Measurements from ENCODE around the gene SMARCC2.
A peak's percentile ranks its signal among the peaks of the same experiment; 100 is the strongest.
"Not testable (repeated sequence)": the region's sequence is repeated elsewhere in the genome, so short reads cannot be mapped to it uniquely, and the experiment has no call there.

SMARCC2 gene

DNA sequence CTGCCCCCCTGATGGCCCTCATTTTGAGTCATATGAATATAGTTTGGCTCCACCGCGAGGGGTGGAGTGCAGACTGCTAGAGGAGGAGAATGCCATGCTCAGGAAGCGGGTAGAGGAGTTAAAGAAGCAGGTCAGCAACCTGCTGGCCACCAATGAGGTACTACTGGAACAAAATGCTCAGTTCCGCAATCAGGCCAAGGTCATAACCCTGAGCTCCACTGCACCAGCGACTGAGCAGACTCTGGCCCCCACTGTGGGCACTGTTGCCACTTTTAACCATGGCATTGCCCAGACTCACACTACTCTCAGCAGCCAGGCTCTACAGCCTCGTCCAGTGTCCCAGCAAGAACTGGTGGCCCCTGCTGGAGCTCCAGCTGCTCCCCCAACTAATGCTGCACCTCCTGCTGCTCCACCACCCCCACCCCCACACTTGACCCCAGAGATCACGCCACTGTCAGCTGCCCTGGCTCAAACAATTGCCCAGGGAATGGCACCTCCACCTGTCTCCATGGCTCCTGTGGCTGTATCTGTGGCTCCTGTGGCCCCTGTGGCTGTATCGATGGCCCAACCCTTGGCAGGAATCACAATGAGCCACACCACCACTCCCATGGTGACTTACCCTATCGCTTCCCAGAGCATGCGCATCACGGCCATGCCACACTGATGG is 67.9 kb downstream of the SMARCC2 start:
- no peak for DNase-seq (ENCODE audit: low read depth in 2 of 2)

DNA sequence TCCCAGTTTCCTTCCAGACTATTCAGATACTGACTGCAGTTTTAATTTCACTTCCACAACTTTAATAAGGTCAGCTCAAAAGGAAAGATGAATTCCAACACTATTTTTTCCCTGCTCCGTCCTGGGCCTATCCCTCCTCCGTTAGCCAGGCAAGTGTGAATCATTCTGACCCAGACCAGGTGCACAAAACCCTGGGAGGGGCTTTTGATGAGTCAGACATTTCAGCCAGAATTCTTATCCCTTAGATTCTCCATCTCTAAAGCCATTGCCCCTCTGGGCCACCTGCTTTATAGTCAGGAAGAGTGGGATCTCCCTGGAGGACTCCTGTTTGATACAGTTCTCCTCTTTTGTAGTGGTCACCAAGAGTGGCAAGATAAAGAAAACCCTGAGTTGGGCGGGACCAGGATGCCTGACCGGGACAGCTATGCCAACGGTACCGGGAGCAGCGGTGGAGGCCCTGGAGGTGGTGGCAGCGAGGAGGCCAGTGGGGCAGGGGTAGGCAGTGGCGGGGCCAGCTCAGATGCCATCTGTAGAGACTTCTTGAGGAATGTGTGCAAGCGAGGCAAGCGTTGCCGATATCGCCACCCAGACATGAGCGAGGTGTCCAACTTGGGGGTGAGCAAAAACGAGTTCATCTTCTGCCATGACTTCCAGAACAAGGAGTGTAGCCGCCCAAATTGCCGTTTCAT is 69.0 kb downstream of the SMARCC2 start:
- no peak for DNase-seq (ENCODE audit: low read depth in 2 of 2)

DNA sequence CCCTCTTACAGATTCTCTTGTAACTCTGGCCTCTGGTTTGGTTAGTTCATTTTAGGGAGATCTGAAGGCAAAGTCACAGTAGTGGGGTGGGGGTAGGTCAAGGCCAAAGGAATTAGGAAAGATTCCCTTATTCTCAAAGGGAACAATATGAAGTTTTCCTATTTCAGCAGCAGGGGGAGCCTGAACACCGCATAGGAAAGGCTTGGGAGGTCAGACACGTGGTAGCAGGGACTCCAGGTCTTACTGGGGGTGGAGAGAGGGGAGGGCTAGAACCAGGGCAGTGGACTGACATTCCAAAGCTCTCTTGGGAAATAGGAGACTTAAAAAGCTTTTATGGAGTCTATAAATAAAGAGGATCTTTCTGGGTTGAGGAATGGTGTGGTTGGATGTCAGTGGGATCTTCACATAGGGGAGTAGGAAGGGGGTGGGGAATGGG is 69.9 kb downstream of the SMARCC2 start:
- DNase-seq (ENCODE audit: low read depth in 2 of 2) = peak in 1 of 2 donors; percentile 12

DNA sequence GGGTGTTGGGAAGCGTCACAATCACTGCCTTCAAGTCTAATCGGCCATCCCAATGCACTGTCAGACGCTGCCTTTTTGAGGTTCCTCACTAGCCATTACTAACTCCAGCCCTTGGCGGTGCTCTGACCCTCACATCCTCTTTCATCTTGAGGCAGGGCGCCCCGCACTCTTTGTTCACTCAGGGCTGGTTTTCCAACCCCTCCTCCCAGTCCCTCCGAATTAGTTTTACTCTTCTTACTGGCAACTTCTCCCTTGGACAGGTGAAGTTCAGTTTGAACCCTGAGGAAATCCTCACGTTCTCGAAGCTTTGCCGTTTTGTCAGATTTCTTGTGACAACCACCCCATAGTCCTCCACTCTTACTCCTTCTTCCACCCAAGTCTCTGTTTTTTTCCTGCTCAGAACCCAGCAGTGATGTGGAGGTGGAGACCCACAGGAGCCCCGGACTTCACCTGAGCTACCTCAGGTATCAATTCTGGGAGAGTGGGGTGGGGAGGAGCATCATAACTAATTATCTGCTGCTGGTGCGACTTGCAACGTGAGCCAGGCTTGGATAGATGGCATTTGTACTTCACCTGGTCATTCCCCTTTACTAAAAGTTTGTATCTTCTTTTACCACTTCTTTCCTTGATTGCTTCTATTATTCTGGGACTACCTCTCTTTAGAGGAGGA is 70.5 kb downstream of the SMARCC2 start:
- no peak for DNase-seq (ENCODE audit: low read depth in 2 of 2)

DNA sequence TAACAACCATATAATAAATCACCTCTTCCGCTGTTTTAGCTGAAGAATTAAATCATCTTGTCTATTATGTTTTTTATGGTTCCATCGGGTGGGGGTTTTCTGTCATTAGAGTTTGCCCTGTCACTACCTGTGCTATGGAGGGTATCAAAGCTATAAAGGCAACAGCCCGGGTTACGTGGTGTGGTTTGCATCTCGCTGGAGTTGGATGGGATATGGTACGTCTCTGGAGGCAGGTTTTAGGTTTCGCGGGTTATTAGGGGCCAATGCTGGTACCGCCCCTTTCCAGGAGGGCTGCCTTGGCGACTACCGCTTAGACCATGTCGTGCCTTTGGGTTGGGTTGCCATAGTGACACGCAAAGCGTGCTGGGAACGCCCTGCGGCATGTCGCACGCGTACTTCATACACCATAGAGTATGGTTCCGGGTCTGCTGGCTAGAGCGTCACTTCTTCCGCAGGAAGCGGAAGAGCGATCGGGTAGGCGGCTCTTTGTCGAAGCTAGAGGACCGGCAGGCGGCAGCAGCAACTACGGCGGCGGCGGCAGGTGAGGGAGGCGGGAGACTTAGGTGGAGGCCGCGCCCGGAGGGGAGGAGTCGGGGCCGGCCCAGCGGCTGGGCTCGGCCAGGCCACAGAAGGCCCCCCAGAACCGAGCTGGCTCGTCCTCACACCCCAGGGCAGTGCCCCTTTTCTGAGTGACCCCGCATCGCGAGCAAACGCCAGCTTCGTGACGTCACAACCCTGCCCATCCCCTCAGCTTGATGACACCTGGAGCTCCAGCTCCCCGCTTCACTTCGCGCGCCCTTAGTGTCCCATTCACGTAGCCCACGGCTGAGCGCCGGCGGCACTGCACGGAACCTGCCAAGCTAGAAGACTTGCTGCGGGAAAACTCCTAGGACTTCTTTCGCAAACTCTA is 71.2 kb downstream of the SMARCC2 start, which contains the start of gene ZC3H10:
Gene ZC3H10 (plus strand): TSS at position 489 of the 910 bp plus-strand sequence. CDS start 2,297 bp downstream, outside the sequence.
- DNase-seq (ENCODE audit: low read depth in 2 of 2) = peak; percentile 94 to 96

DNA sequence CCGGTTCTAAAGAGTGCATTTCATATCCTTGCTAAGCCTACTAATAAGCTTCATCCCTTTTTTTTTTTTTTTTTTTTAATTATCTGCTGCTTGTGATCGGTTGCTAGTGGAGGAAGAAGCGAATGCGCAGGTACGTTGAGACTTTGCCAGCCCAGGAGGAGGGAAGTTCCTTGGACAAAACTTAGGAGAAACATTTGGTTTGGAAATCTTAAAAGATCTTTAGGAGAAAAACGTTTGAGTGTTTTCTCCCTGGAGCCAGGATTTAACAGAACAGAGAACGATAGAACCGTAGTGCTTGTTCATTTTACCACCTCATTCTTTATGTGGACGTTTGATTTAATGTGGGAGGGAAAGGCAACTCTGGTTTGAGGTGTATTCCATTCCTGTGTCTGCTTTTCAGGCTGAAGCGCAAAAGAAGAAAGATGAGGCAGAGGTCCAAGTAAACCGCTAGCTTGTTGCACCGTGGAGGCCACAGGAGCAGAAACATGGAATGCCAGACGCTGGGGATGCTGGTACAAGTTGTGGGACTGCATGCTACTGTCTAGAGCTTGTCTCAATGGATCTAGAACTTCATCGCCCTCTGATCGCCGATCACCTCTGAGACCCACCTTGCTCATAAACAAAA is 72.1 kb downstream of the SMARCC2 start:
- DNase-seq (ENCODE audit: low read depth in 2 of 2) = not testable (repeated sequence)

DNA sequence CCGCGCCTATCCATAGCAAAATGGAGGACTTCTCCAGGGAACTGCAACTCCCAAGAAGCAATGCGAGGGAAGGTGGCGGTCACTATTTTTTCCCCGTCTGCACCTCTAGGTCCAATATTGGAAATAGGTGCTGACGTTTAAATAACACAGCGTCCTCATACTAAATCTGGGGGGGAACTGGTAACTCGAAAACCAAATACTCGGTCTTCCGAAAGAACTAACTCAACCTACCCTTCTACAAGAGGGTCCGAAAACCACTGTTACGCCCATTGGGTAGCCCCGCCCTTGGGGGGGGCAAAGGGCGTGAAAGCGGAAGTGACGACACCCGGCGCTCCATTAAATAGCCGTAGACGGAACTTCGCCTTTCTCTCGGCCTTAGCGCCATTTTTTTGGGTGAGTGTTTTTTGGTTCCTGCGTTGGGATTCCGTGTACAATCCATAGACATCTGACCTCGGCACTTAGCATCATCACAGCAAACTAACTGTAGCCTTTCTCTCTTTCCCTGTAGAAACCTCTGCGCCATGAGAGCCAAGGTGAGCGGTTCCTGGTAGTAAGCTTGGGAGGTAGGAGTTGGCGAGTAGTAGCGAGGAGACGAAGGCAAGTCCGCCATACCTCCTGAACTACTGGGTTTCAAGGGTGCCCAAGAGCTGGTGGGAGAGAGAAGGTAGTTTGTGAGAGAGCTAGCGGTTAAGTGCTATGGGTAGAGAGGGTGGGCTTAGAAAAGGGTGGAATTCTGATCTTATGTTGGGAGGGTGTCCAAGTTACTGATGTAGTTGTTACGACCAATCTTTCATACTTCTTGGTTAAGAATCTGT is 72.8 kb downstream of the SMARCC2 start, which contains the start of gene RPL41:
Gene RPL41 (plus strand): TSS at position 367 of the 815 bp plus-strand sequence.
- DNase-seq (ENCODE audit: low read depth in 2 of 2) = peak; percentile 83 to 89

DNA sequence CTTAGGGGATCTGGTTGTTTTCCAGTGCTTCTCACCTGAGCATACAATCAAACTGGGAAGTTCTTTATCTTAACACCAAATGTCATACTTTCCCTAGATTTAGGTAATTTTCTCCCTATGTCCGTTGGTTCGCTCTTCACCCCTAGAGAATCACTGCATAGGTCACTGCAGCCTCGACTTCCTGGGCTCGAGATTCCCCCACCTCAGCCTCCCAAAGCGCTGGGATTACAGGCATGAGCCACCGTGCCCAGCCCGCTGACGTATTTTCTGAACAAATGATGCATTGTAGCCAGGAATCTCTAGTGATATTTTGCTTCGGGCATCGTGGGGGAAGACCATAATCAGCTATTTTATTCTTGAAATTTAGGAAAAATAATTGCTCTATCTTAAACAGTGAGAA is 74.0 kb downstream of the SMARCC2 start:
- no peak for DNase-seq (ENCODE audit: low read depth in 2 of 2)

DNA sequence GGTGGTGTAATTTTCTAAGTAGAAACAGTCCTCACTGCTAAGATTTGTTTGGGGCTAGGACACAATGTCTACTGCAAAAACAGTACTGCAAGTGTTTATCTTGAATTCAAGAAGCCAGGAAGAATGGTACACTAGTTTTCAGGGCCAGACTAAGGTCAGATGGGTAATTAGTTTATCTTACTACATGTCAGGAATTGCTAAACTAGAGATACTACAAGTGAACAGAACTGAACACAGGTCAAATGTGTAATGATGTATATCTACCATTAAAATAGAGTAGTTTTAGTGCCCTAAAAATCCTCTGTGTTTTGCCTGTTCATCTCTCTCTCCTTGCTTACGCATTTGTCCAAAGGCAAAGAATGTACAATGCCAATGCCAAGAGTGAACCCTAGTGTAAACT is 75.2 kb downstream of the SMARCC2 start:
- DNase-seq (ENCODE audit: low read depth in 2 of 2) = no peak
